Activated naive CD8-positive, alpha-beta T cell treated with anti-CD3 and anti-CD28 coated beads, Interleukin-2, amount 50 U/mL, for 24 hours (primary cell): Measurements from ENCODE around the gene PPP2R5D.
"Not testable (repeated sequence)": the region's sequence is repeated elsewhere in the genome, so short reads cannot be mapped to it uniquely, and the experiment has no call there.

ENCODE experiments used
- ATAC-seq: fragments of 150-1000 bp; cut with Tn5 transposase; one replicate; pipeline ENCODE4 v1.10.0; 2021
- DNase-seq: peaks from one replicate; pipeline ENCODE4 v3.0.0; 2021
- H3K27ac Mint-ChIP-seq: one replicate; pipeline ENCODE4 v1.8.0; 2021; ENCODE audit warnings: mild to moderate bottlenecking, mixed read lengths
- H3K27me3 Mint-ChIP-seq: one replicate; pipeline ENCODE4 v1.8.0; 2021; ENCODE audit warnings: mixed read lengths
- H3K36me3 Mint-ChIP-seq: one replicate; pipeline ENCODE4 v1.8.0; 2021; ENCODE audit warnings: low read depth, mixed read lengths
- H3K4me1 Mint-ChIP-seq: one replicate; pipeline ENCODE4 v1.8.0; 2021; ENCODE audit warnings: mixed read lengths
- H3K4me3 Mint-ChIP-seq: one replicate; pipeline ENCODE4 v1.8.0; 2021; ENCODE audit warnings: mild to moderate bottlenecking, moderate library complexity, mixed read lengths
- H3K9me3 Mint-ChIP-seq: one replicate; pipeline ENCODE4 v1.8.0; 2021; ENCODE audit warnings: mixed read lengths

The PPP2R5D gene

GRCh38 chr6:42984001-42984923 is at the start of gene PPP2R5D:
TSS of gene PPP2R5D (plus strand) at chr6:42984570. CDS start at chr6:42984678, 108 bp downstream.
- H3K9me3 Mint-ChIP-seq = no peaks in the 10 kb centered on the region
- peak; percentile 94 for DNase-seq
- no peaks in the 10 kb centered on the region for H3K27me3 Mint-ChIP-seq

GRCh38 chr6:42935322-42935721 is 49.0 kb upstream of the PPP2R5D start:
- ATAC-seq (no peak), DNase-seq (no peak)
- Mint-ChIP-seq H3K27ac (peak overlapping the region; percentile 38), H3K4me1 (peaks cover 56% of the 10 kb centered on the region), H3K9me3 (no peaks in the 10 kb centered on the region), H3K4me3 (no peak overlapping the region), H3K27me3 (no peaks in the 10 kb centered on the region), H3K36me3 (peaks cover 54% of the 10 kb centered on the region)

More at GRCh38 chr6:42984001-42984923, at the start of gene PPP2R5D:
- H3K36me3 Mint-ChIP-seq = peaks cover 5% of the 10 kb centered on the region
- H3K4me3 Mint-ChIP-seq = peak within 1 kb of the TSS; percentile 86
- peak; percentile 89 for ATAC-seq
- peaks cover 51% of the 10 kb centered on the region for H3K4me1 Mint-ChIP-seq
- peak within 1 kb of the TSS; percentile 84 for H3K27ac Mint-ChIP-seq

GRCh38 chr6:42936398-42936797 is 48.0 kb upstream of the PPP2R5D start:
- H3K27me3 Mint-ChIP-seq = no peaks in the 10 kb centered on the region
- DNase-seq = no peak
- H3K9me3 Mint-ChIP-seq = no peaks in the 10 kb centered on the region
- H3K36me3 Mint-ChIP-seq = peaks cover 53% of the 10 kb centered on the region
- H3K4me1 Mint-ChIP-seq = peaks cover 47% of the 10 kb centered on the region
- no peak overlapping the region for H3K27ac Mint-ChIP-seq
- no peak overlapping the region for H3K4me3 Mint-ChIP-seq
- ATAC-seq = no peak

GRCh38 chr6:42937548-42938427 is 46.6 kb upstream of the PPP2R5D start:
- Mint-ChIP-seq H3K9me3 (no peaks in the 10 kb centered on the region), H3K27me3 (no peaks in the 10 kb centered on the region), H3K36me3 (peaks cover 45% of the 10 kb centered on the region), H3K4me3 (no peak overlapping the region), H3K27ac (peak overlapping the region; percentile 47), H3K4me1 (peaks cover 34% of the 10 kb centered on the region)
- DNase-seq = no peak
- no peak for ATAC-seq

- no peak for DNase-seq
- no peaks in the 10 kb centered on the region for H3K27me3 Mint-ChIP-seq
- no peak for ATAC-seq
- no peaks in the 10 kb centered on the region for H3K9me3 Mint-ChIP-seq
- no peak overlapping the region for H3K4me3 Mint-ChIP-seq
- peaks cover 27% of the 10 kb centered on the region for H3K4me1 Mint-ChIP-seq
- peaks cover 41% of the 10 kb centered on the region for H3K36me3 Mint-ChIP-seq
- H3K27ac Mint-ChIP-seq = peak overlapping the region; percentile 47
These were observed 46.0 kb upstream of the PPP2R5D start for GRCh38 chr6:42938428-42938796.

GRCh38 chr6:42938987-42939809 is 45.2 kb upstream of the PPP2R5D start:
- H3K4me1 Mint-ChIP-seq = peaks cover 20% of the 10 kb centered on the region
- H3K4me3 Mint-ChIP-seq = no peak overlapping the region
- H3K9me3 Mint-ChIP-seq = no peaks in the 10 kb centered on the region
- ATAC-seq (no peak), DNase-seq (no peak)
- H3K36me3 Mint-ChIP-seq = peaks cover 44% of the 10 kb centered on the region
- H3K27me3 Mint-ChIP-seq = no peaks in the 10 kb centered on the region
- no peak overlapping the region for H3K27ac Mint-ChIP-seq

GRCh38 chr6:42939810-42940167 is 44.6 kb upstream of the PPP2R5D start:
- H3K27ac Mint-ChIP-seq = no peak overlapping the region
- H3K36me3 Mint-ChIP-seq = peaks cover 48% of the 10 kb centered on the region
- no peak for ATAC-seq
- H3K4me1 Mint-ChIP-seq = peaks cover 15% of the 10 kb centered on the region
- H3K27me3 Mint-ChIP-seq = no peaks in the 10 kb centered on the region
- no peak overlapping the region for H3K4me3 Mint-ChIP-seq
- no peak for DNase-seq
- H3K9me3 Mint-ChIP-seq = no peaks in the 10 kb centered on the region

GRCh38 chr6:42940493-42941045 is 43.8 kb upstream of the PPP2R5D start:
- no peak overlapping the region for H3K4me3 Mint-ChIP-seq
- H3K36me3 Mint-ChIP-seq = peaks cover 44% of the 10 kb centered on the region
- peaks cover 8% of the 10 kb centered on the region for H3K4me1 Mint-ChIP-seq
- H3K27ac Mint-ChIP-seq = no peak overlapping the region
- H3K9me3 Mint-ChIP-seq = no peaks in the 10 kb centered on the region
- no peak for ATAC-seq
- H3K27me3 Mint-ChIP-seq = no peaks in the 10 kb centered on the region
- DNase-seq = no peak

- H3K36me3 Mint-ChIP-seq = peaks cover 39% of the 10 kb centered on the region
- not testable (repeated sequence) for H3K4me1 Mint-ChIP-seq, H3K9me3 Mint-ChIP-seq, DNase-seq, H3K27me3 Mint-ChIP-seq, H3K4me3 Mint-ChIP-seq, ATAC-seq
- peak overlapping the region; percentile 3 for H3K27ac Mint-ChIP-seq
These were observed 43.0 kb upstream of the PPP2R5D start for GRCh38 chr6:42941356-42941755.

GRCh38 chr6:42942444-42942843 is 41.9 kb upstream of the PPP2R5D start:
- no peak overlapping the region for H3K27ac Mint-ChIP-seq

GRCh38 chr6:42947950-42948349 is 36.4 kb upstream of the PPP2R5D start:
- ATAC-seq (no peak), DNase-seq (no peak)
- H3K4me3 Mint-ChIP-seq = no peak overlapping the region
- H3K4me1 Mint-ChIP-seq = no peaks in the 10 kb centered on the region
- H3K27ac Mint-ChIP-seq = no peak overlapping the region
- H3K9me3 Mint-ChIP-seq = no peaks in the 10 kb centered on the region
- peaks cover 25% of the 10 kb centered on the region for H3K36me3 Mint-ChIP-seq
- no peaks in the 10 kb centered on the region for H3K27me3 Mint-ChIP-seq

More at GRCh38 chr6:42942444-42942843, 41.9 kb upstream of the PPP2R5D start:
- Mint-ChIP-seq H3K27me3 (no peaks in the 10 kb centered on the region), H3K36me3 (peaks cover 39% of the 10 kb centered on the region), H3K4me1 (peaks cover 5% of the 10 kb centered on the region), H3K4me3 (no peak overlapping the region), H3K9me3 (no peaks in the 10 kb centered on the region)
- DNase-seq (no peak), ATAC-seq (no peak)

GRCh38 chr6:42952389-42952788 is 32.0 kb upstream of the PPP2R5D start:
- ATAC-seq = no peak
- Mint-ChIP-seq H3K27ac (no peak overlapping the region), H3K4me1 (no peaks in the 10 kb centered on the region), H3K36me3 (peaks cover 2% of the 10 kb centered on the region), H3K27me3 (no peaks in the 10 kb centered on the region), H3K4me3 (no peak overlapping the region), H3K9me3 (no peaks in the 10 kb centered on the region)
- DNase-seq = no peak

GRCh38 chr6:42954405-42954804 is 30.0 kb upstream of the PPP2R5D start:
- not testable (repeated sequence) for DNase-seq, H3K27ac Mint-ChIP-seq, H3K4me1 Mint-ChIP-seq, H3K36me3 Mint-ChIP-seq, H3K9me3 Mint-ChIP-seq, ATAC-seq, H3K27me3 Mint-ChIP-seq, H3K4me3 Mint-ChIP-seq

- H3K27ac Mint-ChIP-seq = no peak overlapping the region
- DNase-seq (no peak), ATAC-seq (no peak)
- H3K9me3 Mint-ChIP-seq = no peaks in the 10 kb centered on the region
- H3K36me3 Mint-ChIP-seq = peaks cover 1% of the 10 kb centered on the region
- H3K4me3 Mint-ChIP-seq = no peak overlapping the region
- peaks cover 12% of the 10 kb centered on the region for H3K4me1 Mint-ChIP-seq
- peaks cover 1% of the 10 kb centered on the region for H3K27me3 Mint-ChIP-seq
These were observed 26.2 kb upstream of the PPP2R5D start for GRCh38 chr6:42958125-42958524.
